CD4-positive, alpha-beta memory T cell (primary cell): ENCODE data around the gene POLDIP3. TPM values are rescaled to one million over a fixed set of nuclear protein-coding genes. Genes with fewer than 3 reads are reported as not detected.

Experiments
- CTCF ChIA-PET: fragments of 350-600 bp; sonication (Branson Sonifier 250); formaldehyde crosslinking; loops from one replicate; lab custom pipeline; 2021; ENCODE audit warnings: inconsistent platforms; ENCODE audit not compliant: partially characterized antibody; lab: Charles Lee
- POLR2A ChIA-PET: fragments of 350-600 bp; sonication (Branson Sonifier 250); formaldehyde crosslinking; loops from one replicate; lab custom pipeline; 2021; ENCODE audit not compliant: partially characterized antibody; lab: Charles Lee
- DNase-seq, 5 donors: peaks; one replicate each; pipeline versions ENCODE4 v3.0.0 to v3.0.0-alpha.2; 2020 to 2022; ENCODE audit warnings: mixed read lengths in 1 of 5
- H3K27ac ChIP-seq: one replicate; pipeline ENCODE4 v1.7.0; 2013; ENCODE audit warnings: low read depth, low read length
- H3K27me3 ChIP-seq: 2 replicates; pipeline ENCODE4 v1.7.0; 2013; ENCODE audit warnings: mild to moderate bottlenecking, low read length, moderate library complexity; ENCODE audit not compliant: insufficient read depth
- H3K36me3 ChIP-seq: 2 replicates; pipeline ENCODE4 v1.7.0; 2013; ENCODE audit warnings: mild to moderate bottlenecking, low read length, moderate library complexity; ENCODE audit not compliant: insufficient read depth
- H3K4me1 ChIP-seq: 2 replicates; pipeline ENCODE4 v1.7.0; 2013; ENCODE audit warnings: mild to moderate bottlenecking, low read length, moderate library complexity; ENCODE audit not compliant: insufficient read depth
- H3K4me3 ChIP-seq, 2 donors: one replicate each; pipeline ENCODE4 v1.7.0; 2013; ENCODE audit warnings: low read length in 2 of 2, mild to moderate bottlenecking in 1 of 2
- H3K9me3 ChIP-seq, 2 donors: one replicate each; pipeline ENCODE4 v1.7.0; 2013; ENCODE audit warnings: low read length in 2 of 2, control low read depth in 1 of 2; ENCODE audit not compliant: control insufficient read depth in 1 of 2
- H3K27ac Mint-ChIP-seq, 7 donors: one replicate each; pipeline ENCODE4 v1.8.0; 2020 to 2021; ENCODE audit warnings: mixed read lengths in 7 of 7, mild to moderate bottlenecking in 6 of 7, inconsistent platforms in 3 of 7, moderate library complexity in 3 of 7
- H3K27me3 Mint-ChIP-seq, 2 donors: one replicate each; pipeline ENCODE4 v1.8.0; 2020 to 2021; ENCODE audit warnings: mixed read lengths in 2 of 2
- H3K36me3 Mint-ChIP-seq, 2 donors: one replicate each; pipeline ENCODE4 v1.8.0; 2020 to 2021; ENCODE audit warnings: mixed read lengths in 2 of 2, inconsistent platforms in 1 of 2, mild to moderate bottlenecking in 1 of 2
- H3K4me1 Mint-ChIP-seq, 4 donors: one replicate each; pipeline ENCODE4 v1.8.0; 2020 to 2021; ENCODE audit warnings: mixed read lengths in 4 of 4, mild to moderate bottlenecking in 1 of 4
- H3K4me3 Mint-ChIP-seq, 8 donors: one replicate each; pipeline ENCODE4 v1.8.0; 2020 to 2021; ENCODE audit warnings: mixed read lengths in 8 of 8, mild to moderate bottlenecking in 7 of 8, moderate library complexity in 6 of 8, inconsistent platforms in 3 of 8
- H3K9me3 Mint-ChIP-seq, 8 donors: one replicate each; pipeline ENCODE4 v1.8.0; 2020 to 2021; ENCODE audit warnings: mixed read lengths in 8 of 8, mild to moderate bottlenecking in 5 of 8, inconsistent platforms in 3 of 8, moderate library complexity in 1 of 8
- intact Hi-C: fragments of 100-400 bp; cut with micrococcal nuclease; formaldehyde crosslinking; loops from one replicate; pipeline ENCODE4 v1.15.1; 2023
- polyA plus RNA-seq, 2 donors: library from polyadenylated mRNA; unstranded; fragments of 300-500 nt; fragmentation: Illumina TruSeq; gene quantifications; one replicate each; pipeline ENCODE4 v1.2.3, GENCODE V29; 2021
- total RNA-seq, 2 experiments: library from RNA; stranded (reverse); gene quantifications; one replicate each; pipeline ENCODE4 v1.2.3, GENCODE V29; 2021

POLDIP3 gene
- total and polyA plus RNA-seq, 4 experiments from 2014 or later = 66.1 to 82.3 (median 77.8) TPM

- peaks cover 35% of the 10 kb centered on the region for H3K36me3 ChIP-seq
- Mint-ChIP-seq H3K36me3 (peaks cover 14 to 31% of the 10 kb centered on the region in 2 donors), H3K9me3 (no peaks in the 10 kb centered on the region), H3K27me3 (no peaks in the 10 kb centered on the region), H3K4me1 (peaks cover 4 to 6% (median 6%) of the 10 kb centered on the region in 4 donors), H3K27ac (no peak overlapping the region), H3K4me3 (no peak overlapping the region)
- H3K27ac ChIP-seq = no peak overlapping the region
- no peaks in the 10 kb centered on the region for H3K4me1 ChIP-seq
- intact Hi-C loops = no loop called here
- POLR2A ChIA-PET = interaction anchor here (2.8 kb wide), 1 partner anchor 9 kb away, joined by 15 read pairs; the partner anchor contains the start of gene POLDIP3
- no peaks in the 10 kb centered on the region for H3K9me3 ChIP-seq
- CTCF ChIA-PET = no interaction called here
- no peak overlapping the region for H3K4me3 ChIP-seq
- H3K27me3 ChIP-seq = no peaks in the 10 kb centered on the region
- DNase-seq = no peak
These were observed 9.2 kb upstream of the POLDIP3 start for GRCh38 chr22:42623756-42624441.

DNA sequence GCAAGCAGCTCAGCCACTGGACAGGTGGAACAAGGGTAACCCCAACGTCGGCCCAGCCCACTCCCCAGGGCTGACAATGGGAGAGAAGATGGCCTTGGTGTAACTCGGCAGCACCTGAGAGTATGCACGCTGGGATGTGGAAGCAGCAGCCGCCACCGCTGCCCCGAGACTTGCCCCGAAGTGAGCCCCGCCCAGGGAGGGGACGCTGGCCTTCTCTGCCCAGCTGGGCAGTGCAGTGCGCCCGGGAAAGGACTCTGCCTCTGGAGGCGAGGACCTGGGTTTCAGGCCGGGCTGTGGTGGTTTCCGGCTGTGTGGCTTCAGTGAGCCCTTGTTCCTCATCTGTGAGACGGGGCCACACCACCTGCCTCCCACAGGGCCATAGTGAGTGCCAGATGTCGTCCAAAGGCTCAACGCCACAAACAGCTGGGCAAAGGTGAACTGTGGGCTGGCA lies 8.6 kb upstream of the POLDIP3 start:
- Mint-ChIP-seq H3K4me3 (no peak overlapping the region), H3K9me3 (no peaks in the 10 kb centered on the region), H3K4me1 (peaks cover 4 to 6% (median 6%) of the 10 kb centered on the region in 4 donors), H3K27me3 (no peaks in the 10 kb centered on the region), H3K27ac (no peak overlapping the region), H3K36me3 (peaks cover 11 to 27% of the 10 kb centered on the region in 2 donors)
- CTCF ChIA-PET = interaction anchor here (1.0 to 2.9 kb wide), 3 partner anchors 24 to 410 kb away, joined by 3 to 18 read pairs (median 5); partner anchors contain the start of gene CYB5R3
- Histone ChIP-seq H3K4me3 (no peak overlapping the region), H3K27ac (no peak overlapping the region), H3K27me3 (no peaks in the 10 kb centered on the region), H3K4me1 (no peaks in the 10 kb centered on the region), H3K36me3 (peaks cover 30% of the 10 kb centered on the region), H3K9me3 (no peaks in the 10 kb centered on the region)
- POLR2A ChIA-PET = interaction anchor here (2.8 kb wide), 1 partner anchor 9 kb away, joined by 15 read pairs; the partner anchor contains the start of gene POLDIP3
- intact Hi-C loops = no loop called here
- no peak for DNase-seq

- H3K27ac Mint-ChIP-seq = peak overlapping the region in 5 of 7 donors; percentile 12 to 73 (median 31)
- Histone ChIP-seq H3K27ac (no peak overlapping the region), H3K9me3 (no peaks in the 10 kb centered on the region), H3K36me3 (peaks cover 19% of the 10 kb centered on the region), H3K27me3 (no peaks in the 10 kb centered on the region), H3K4me1 (no peaks in the 10 kb centered on the region), H3K4me3 (no peak overlapping the region)
- CTCF ChIA-PET = interaction anchor here (0.6 to 2.9 kb wide), 9 partner anchors 9 to 452 kb away, joined by 3 to 19 read pairs (median 3); partner anchors contain the start of gene CYB5R3
- DNase-seq = no peak
- POLR2A ChIA-PET = interaction anchor here (2.8 kb wide), 1 partner anchor 7 kb away, joined by 15 read pairs; the partner anchor contains the start of gene POLDIP3
- intact Hi-C loops = no loop called here
- peaks cover 8 to 24% of the 10 kb centered on the region in 2 donors for H3K36me3 Mint-ChIP-seq
- no peaks in the 10 kb centered on the region for H3K9me3 Mint-ChIP-seq
- H3K4me3 Mint-ChIP-seq = no peak overlapping the region
- H3K4me1 Mint-ChIP-seq = peaks cover 5 to 13% (median 6%) of the 10 kb centered on the region in 4 donors
- H3K27me3 Mint-ChIP-seq = no peaks in the 10 kb centered on the region
These were observed 7.5 kb upstream of the POLDIP3 start for GRCh38 chr22:42622061-42622710.

- no peaks in the 10 kb centered on the region for H3K9me3 ChIP-seq
- no peaks in the 10 kb centered on the region for H3K27me3 ChIP-seq
- H3K4me1 Mint-ChIP-seq = peaks cover 5 to 13% (median 6%) of the 10 kb centered on the region in 4 donors
- DNase-seq = peak in 4 of 5 donors; percentile 36 to 53 (median 47)
- H3K36me3 ChIP-seq = peaks cover 12% of the 10 kb centered on the region
- H3K27ac ChIP-seq = no peak overlapping the region
- POLR2A ChIA-PET = no interaction called here
- H3K36me3 Mint-ChIP-seq = peaks cover 6 to 20% of the 10 kb centered on the region in 2 donors
- no peaks in the 10 kb centered on the region for H3K9me3 Mint-ChIP-seq
- no peaks in the 10 kb centered on the region for H3K27me3 Mint-ChIP-seq
- CTCF ChIA-PET = interaction anchor here (0.6 to 2.9 kb wide), 13 partner anchors 9 to 453 kb away, joined by 3 to 19 read pairs (median 3); partner anchors contain the start of gene CYB5R3
- intact Hi-C loops = no loop called here
- peak overlapping the region; percentile 36 to 86 (median 59) for H3K27ac Mint-ChIP-seq
- no peak overlapping the region for H3K4me3 Mint-ChIP-seq
- H3K4me1 ChIP-seq = no peaks in the 10 kb centered on the region
- no peak overlapping the region for H3K4me3 ChIP-seq
These were observed 6.9 kb upstream of the POLDIP3 start for GRCh38 chr22:42621505-42622002.

DNA sequence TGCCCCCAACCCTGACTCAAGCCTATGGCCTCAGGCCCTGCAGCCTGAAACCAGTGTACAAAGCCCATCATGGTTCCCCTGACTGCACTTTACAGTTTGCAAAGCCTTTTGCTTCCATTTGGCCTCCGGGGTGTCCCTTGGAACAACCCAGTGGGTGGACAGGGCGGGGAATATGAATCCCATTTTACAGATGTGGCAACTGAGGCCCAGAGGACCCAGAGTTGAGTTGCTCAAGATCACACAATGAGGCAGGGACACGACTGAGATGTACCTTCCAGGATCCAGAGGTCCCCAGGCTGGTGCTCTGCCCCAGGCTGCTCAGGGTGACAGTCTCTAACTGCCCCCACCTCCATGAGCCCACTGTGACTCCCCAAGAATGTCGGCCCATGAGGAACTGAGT lies 5.4 kb upstream of the POLDIP3 start:
- H3K36me3 Mint-ChIP-seq = peaks cover 0 to 15% of the 10 kb centered on the region in 2 donors
- CTCF ChIA-PET = interaction anchor here (1.1 to 2.9 kb wide), 4 partner anchors 13 to 43 kb away, joined by 3 to 19 read pairs (median 4); no protein-coding TSS in a partner anchor
- Histone ChIP-seq H3K9me3 (no peaks in the 10 kb centered on the region), H3K27me3 (no peaks in the 10 kb centered on the region), H3K4me3 (no peak overlapping the region), H3K27ac (no peak overlapping the region), H3K4me1 (peaks cover 8% of the 10 kb centered on the region), H3K36me3 (peaks cover 5% of the 10 kb centered on the region)
- no peaks in the 10 kb centered on the region for H3K27me3 Mint-ChIP-seq
- no peak overlapping the region for H3K27ac Mint-ChIP-seq
- peaks cover 0 to under 1% (median 0%) of the 10 kb centered on the region in 8 donors for H3K9me3 Mint-ChIP-seq
- intact Hi-C loops = no loop called here
- DNase-seq = no peak
- peaks cover 8 to 21% (median 14%) of the 10 kb centered on the region in 4 donors for H3K4me1 Mint-ChIP-seq
- POLR2A ChIA-PET = interaction anchor here (0.6 kb wide), 1 partner anchor 39 kb away, joined by 3 read pairs; no protein-coding TSS in a partner anchor
- H3K4me3 Mint-ChIP-seq = no peak overlapping the region

DNA sequence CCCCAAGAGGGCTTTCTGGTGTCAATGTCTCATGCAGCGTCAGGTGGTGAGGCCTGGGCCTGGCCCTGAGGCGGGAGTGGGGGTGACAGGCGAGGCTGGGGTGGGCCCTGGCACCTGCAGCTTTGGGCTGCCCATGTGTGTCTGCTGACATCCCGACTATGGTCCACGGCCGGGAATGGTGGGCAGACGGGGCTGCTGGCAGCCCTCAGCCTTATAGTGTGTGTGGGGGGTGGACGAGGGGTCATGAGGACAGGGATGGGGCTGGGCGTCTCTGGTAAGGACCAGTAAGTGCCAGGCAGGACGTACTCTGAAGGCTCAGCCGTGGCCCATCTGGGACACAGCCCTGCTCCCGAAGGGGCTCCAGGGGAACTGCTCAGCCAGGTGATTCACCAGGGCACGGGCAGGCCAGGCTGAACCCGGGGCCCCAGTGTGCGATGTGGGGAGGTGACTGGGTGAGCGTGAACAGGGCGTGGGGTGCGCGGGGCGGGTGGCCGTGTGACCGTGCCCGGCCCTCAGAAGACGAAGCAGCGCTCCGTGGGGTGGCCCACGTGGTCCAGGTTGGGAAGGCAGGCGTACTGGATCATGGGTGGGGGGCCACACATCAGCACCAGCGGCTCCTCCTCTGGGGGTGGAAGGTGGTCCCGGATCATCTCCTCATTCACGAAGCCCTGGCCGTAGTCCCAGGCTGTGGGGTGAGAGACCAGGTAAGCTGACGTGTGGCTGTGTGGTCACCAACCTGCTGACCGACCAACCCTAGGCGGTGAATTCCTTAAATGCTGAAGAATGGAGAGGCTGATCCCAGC lies 4.8 kb upstream of the POLDIP3 start:
- no peak overlapping the region for H3K27ac ChIP-seq
- H3K9me3 ChIP-seq = no peaks in the 10 kb centered on the region
- no peaks in the 10 kb centered on the region for H3K27me3 Mint-ChIP-seq
- peak overlapping the region in 1 of 7 donors; percentile 40 for H3K27ac Mint-ChIP-seq
- intact Hi-C loops = loop anchor here (10.0 kb wide), 3 partner anchors 395 to 545 kb away; partner anchors contain the start of genes NAGA, PACSIN2, PHETA2 and SMDT1
- no peak overlapping the region for H3K4me3 ChIP-seq
- no peaks in the 10 kb centered on the region for H3K27me3 ChIP-seq
- CTCF ChIA-PET = no interaction called here
- DNase-seq = no peak
- H3K36me3 Mint-ChIP-seq = peaks cover 0 to 21% of the 10 kb centered on the region in 2 donors
- peaks cover 8 to 27% (median 15%) of the 10 kb centered on the region in 4 donors for H3K4me1 Mint-ChIP-seq
- peaks cover 5% of the 10 kb centered on the region for H3K36me3 ChIP-seq
- peaks cover 8% of the 10 kb centered on the region for H3K4me1 ChIP-seq
- POLR2A ChIA-PET = no interaction called here
- H3K4me3 Mint-ChIP-seq = no peak overlapping the region
- peaks cover 0 to 5% (median 0%) of the 10 kb centered on the region in 8 donors for H3K9me3 Mint-ChIP-seq
